Stimulated activated CD8-positive, alpha-beta memory T cell treated with anti-CD3 and anti-CD28 coated beads, Interleukin-7, amount 100 ng/mL, for 24 hours (primary cell): ENCODE measurements around the gene RTKN2.
"Not testable (repeated sequence)": the region's sequence is repeated elsewhere in the genome, so short reads cannot be mapped to it uniquely, and the experiment has no call there.

ENCODE experiments used
- DNase-seq: peaks from one replicate; pipeline ENCODE4 v3.0.0-alpha.2; 2020; ENCODE audit warnings: low read depth

The RTKN2 gene, protein sequence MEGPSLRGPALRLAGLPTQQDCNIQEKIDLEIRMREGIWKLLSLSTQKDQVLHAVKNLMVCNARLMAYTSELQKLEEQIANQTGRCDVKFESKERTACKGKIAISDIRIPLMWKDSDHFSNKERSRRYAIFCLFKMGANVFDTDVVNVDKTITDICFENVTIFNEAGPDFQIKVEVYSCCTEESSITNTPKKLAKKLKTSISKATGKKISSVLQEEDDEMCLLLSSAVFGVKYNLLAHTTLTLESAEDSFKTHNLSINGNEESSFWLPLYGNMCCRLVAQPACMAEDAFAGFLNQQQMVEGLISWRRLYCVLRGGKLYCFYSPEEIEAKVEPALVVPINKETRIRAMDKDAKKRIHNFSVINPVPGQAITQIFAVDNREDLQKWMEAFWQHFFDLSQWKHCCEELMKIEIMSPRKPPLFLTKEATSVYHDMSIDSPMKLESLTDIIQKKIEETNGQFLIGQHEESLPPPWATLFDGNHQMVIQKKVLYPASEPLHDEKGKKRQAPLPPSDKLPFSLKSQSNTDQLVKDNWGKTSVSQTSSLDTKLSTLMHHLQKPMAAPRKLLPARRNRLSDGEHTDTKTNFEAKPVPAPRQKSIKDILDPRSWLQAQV

DNA sequence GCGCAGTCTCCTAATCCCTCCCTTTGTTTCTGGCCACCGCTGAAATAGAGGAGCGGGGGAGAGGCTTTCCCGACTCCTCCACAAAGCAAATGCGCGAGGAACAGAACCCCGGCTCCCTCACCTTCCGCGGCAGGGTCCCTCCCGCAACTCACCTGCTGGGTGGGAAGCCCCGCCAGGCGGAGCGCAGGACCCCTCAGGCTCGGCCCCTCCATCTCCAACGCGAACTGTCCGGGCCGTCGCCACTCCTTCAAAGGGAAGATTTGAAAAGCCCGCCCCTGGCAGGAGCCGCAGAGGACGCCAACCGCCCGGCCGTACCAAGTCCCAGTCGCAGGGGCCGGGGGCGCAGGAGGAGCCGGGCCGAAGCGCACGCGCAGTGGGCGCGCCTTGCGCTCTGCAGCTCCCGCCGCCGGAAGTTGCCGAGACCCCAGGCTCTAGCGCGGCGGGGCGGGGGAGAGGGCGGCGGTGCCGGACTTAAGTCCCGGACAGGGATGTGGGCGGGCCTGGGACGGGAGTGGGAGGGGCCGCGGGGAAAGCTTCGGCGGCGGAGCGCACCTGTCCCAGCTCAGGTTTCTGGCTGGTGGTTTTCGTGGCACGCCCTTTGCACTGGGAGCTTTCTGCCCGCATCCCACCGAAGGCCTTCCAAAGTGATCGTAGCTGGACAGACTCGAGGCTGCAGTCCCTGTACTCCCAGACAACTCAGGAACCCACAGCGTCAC is at the start of gene RTKN2:
TSS of gene RTKN2 (minus strand) at position 446 of the 716 bp plus-strand sequence. CDS start at position 212, 234 bp downstream.
- peak; percentile 28 for DNase-seq

DNA sequence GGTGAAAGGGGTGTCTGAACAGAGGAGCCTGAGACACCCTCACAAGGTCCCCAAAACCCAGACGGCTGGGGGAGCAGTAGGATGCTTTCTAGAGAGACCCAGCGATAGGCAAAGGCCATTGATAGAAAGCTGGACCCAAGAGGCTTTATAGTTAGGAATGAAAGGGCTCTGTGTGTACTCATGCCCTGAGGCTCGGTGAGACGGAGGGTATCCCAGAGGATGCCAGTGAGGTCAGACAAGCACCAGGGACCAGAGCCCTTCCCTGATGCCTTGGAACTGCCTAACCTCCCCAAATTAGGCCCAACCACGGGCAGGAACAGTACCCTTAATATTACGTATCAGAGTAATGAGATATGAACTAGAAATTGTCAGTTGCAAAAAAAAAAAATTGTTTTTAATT is 48.6 kb upstream of the RTKN2 start:
- no peak for DNase-seq

DNA sequence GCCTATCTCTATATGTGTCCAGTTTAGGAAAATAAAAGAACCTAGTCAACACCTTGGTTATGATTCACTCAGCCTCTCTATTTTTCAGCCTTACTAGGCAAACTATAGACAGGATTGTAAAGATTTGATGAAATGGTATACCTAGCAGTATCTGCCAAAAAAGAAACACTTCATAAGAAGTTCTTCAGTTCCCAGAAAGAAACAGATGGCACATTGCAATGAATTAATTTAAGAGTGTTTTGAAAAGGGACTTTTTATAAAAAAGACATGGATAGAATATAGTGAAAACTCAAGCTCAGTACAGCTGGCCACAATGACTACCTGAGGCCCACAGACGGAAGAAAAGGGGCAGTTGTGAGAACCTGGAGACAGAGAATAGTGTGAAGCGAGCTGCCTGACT is 40.6 kb upstream of the RTKN2 start:
- DNase-seq: no peak

DNA sequence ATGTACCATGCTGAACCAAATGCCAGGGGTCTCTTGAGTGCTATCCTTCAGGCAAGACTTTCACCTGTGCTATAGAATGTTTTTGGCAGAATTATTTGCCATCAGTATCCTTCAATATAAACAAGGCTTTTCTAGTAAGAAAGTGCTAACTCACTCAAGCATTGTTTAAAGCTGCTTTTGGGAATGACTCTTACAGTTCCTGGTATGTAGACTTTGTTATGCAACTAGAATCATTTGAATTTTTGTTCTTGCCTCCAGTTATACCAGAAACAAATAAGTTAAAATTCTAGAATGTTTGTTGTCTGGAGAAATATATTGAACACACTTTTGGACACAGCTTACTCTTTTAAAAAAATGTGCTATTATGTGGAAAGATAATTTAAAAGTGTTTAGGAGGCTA is 39.5 kb upstream of the RTKN2 start:
- no peak for DNase-seq

DNA sequence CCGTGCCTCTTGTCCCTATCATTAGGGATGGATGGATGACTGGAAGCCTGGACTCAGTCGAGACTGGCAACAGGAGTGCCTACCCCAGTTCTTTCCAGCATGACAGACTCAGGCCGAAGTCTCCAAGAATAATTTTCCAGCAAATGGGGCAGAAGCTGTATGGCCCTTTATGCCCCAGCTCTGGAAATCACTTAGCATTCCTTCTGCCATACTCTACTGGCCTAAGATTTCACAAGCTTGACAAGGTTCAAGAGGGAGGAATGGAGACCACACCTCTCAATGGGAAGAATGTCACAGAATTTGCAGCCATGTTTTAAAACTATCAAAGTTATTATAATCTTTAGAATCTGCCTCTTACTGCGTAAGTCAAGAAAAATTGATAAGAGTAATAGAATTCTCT is 39.0 kb upstream of the RTKN2 start:
- DNase-seq: no peak

DNA sequence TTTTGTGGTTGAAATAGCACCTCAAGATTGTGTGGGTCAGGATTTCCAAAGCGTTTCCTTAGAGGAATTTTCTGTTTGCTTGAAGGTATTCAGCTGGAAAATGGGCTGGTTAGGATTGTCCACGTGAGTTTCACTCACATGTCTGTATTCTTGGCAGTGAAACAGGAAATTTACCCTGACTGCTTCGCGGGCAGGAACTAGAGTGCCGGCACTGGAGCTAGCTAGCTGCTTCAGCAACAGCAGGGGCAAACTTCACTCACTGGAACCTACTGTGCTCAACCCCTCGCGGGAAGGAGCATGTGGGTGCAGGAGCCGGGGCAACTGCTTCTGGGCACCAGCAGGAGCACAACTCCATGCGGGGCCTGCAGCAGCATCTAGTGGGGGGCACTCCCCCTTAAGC is 38.0 kb upstream of the RTKN2 start:
- DNase-seq: no peak

DNA sequence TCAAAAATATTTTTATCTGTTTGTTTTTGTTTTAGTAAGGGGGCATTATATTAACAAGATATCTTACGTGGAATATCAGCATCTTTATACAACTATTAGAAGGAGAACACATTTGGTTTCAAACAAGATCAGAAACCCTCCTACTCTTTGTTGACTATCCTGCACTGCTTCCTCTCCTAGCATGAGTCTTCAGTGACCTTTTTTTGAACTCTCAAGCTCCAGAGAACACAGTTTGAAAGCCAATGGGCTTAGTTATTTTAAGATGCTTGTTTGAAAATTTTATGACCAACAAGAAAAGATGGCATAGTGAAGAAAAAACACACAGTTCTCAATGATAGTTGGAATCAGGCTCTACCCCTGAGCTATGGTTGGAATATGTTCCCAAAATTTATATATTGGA is 37.2 kb upstream of the RTKN2 start:
- no peak for DNase-seq

DNA sequence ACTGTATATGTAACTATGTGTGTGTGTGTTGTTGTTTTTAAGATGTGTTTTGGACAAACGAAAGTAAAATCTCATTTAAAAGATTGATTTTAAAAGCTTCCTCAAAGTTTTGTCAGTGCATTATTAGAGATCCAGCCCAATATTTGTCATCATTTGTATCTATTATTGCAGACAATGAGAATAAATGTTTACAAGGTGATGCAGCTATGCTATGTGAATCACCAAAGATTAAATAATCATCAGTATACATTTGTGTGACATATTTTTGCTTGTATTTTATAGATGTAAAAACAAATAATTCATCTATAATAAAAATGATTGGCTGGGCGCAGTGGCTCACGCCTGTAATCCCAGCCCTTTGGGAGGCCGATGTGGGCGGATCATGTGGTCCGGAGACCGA is 35.3 kb upstream of the RTKN2 start:
- DNase-seq: no peak

DNA sequence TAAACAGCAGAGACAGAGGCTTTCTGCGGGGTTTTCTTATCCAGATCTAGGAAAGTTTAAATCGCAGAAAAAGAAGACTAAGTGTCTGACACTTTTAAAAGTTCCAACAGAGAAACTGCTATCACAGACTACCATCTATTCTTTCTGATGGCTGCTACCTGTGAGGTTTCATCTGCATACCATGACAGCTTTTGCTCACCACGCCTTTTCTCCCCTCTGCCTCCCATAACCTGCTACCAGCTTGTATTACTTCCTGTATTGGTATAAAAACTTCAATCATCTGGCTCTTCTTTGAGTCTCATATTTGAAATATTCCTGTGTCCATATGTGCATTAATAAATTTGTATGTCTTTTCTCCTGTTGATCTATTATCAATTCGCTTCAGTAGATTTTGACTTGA is 34.1 kb upstream of the RTKN2 start:
- no peak for DNase-seq

DNA sequence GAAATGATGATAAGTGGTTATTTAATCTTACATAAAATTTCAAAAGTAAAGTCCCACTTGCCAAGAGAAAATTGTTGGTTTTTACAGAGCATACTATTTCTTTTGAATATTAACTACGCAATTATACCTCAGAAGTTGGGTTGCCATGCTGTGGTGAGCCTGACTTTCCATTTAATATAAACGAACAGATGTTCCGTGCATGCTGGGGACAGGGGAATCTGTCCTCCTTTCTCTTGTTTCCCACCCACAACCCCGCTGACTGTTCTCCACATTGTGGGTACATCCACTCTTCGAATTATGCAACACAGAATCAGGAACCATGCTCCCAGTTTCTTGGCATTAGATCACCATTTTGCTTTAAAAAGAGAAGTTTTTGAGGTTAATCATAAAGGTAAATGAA is 29.2 kb upstream of the RTKN2 start:
- no peak for DNase-seq

DNA sequence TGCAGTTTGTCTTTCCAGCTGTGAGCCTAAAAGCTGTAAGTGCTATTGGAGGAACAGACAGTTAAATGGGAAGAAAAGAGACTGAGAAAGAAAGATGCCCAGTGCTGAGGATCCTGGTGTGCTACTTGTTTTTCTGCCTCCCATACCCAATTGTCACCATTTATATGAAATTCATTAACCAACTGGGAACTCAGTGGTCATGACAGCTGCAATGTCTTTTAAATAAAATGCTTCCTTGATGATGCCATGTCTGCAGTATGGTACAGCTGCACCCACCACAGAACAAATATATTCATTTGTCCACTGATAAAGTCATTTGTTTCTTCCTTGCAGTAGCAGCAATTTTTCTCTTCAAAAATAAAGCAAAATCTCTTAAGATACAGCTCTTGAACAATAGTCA is 15.6 kb upstream of the RTKN2 start:
- no peak for DNase-seq

DNA sequence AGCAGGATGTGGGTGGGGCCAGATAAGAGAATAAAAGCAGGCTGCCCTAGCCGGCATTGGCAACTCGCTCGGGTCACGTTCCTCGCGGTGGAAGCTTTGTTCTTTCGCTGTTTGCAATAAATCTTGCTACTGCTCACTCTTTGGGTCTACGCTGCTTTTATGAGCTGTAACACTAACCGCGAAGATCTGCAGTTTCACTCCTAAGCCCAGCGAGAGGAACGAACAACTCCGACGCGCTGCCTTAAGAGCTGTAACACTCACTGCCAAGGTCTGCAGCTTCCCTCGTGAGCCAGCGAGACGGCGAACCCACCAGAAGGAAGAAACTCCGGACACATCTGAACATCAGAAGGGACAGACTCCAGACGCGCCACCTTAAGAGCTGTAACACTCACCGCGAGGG is 12.7 kb upstream of the RTKN2 start:
- DNase-seq: not testable (repeated sequence)

DNA sequence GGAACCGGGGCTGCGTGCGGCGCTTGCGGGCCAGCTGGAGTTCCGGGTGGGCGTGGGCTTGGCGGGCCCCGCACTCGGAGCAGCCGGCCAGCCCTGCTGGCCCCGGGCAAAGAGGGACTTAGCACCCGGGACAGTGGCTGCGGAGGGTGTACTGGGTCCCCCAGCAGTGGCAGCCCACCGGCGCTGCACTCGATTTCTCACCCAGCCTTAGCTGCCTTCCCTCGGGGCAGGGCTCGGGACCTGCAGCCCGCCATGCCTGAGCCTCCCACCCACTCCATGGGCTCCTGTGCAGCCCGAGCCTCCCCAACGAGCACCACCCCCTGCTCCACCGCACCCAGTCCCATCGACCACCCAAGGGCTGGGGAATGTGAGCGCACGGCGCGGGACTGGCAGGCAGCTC is 11.7 kb upstream of the RTKN2 start:
- not testable (repeated sequence) for DNase-seq

DNA sequence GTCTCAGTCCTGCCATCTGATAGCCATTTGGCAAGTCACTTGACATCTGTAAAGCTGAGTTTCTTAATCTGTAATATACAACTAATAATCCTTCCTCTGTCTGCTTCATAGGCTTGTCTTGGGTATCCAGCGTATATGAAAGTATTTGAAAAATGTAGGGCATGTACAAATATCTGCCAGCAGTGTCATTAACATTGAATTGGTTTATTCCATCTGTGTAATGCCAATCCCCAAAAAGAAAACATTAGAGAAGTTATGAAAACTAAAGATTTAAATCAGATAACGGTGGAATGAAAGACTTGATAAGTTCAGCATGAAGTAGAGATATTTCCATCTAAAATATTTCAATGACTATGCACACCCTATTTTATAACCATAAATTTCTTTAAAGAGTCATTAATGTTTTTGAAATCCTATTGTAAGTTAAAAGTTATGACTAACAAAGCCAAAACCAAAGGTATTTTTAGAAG is 9.8 kb upstream of the RTKN2 start:
- no peak for DNase-seq

DNA sequence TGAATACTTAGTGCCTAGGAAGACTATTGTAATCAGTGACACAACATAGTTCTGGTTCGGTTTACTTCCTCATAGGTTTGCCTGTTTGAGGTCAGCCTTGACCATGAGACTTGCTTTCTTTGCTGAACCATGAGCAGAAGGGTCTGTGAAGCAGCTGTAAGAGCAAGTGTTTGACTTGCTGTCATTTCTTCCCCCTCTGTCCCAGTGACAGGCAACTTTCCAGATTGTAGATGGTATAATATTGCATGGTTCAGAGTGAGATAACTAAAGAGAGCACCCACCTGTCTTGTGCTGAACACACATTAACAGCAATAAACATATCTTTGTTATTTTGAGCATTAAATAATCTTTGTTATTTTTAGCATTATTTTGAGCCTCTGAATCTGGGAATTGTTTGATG is 9.3 kb upstream of the RTKN2 start:
- no peak for DNase-seq

DNA sequence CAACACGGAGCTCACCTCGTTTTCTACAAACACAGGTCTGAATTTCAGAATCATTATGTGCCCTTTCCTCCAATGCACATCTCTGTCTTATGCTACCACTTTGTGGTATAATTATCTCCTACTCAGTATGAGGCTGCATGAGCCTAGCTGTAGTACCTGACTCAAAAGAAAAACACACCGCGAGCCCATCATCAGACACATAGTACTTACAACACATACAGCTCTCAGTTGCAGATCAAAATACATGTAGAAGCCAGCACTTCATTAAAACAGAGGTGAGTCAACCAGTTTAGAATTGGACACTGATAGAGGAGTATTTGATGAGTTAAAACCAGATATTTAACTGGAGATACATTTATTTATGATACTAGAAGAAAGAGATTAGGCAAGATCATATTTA is 1.4 kb upstream of the RTKN2 start:
- no peak for DNase-seq

DNA sequence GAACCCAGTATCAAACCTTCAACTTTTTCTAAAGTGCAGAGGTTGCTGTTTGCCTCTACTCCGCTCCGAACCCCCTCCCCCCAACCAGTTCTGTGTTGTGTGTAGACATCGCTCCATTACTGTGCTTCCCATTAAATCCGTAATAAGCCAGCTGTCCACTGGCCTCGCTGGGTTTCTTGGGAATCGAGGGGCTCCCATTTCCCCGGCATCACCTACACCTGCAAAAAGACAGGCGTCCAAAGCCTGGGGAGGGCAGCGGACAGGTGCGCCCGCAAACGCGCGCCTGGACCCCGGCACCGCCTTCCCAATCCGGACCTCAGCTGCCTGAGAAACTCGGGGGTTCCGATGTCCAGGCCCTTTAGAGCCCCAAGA is 631 bp downstream of the RTKN2 start:
- no peak for DNase-seq

DNA sequence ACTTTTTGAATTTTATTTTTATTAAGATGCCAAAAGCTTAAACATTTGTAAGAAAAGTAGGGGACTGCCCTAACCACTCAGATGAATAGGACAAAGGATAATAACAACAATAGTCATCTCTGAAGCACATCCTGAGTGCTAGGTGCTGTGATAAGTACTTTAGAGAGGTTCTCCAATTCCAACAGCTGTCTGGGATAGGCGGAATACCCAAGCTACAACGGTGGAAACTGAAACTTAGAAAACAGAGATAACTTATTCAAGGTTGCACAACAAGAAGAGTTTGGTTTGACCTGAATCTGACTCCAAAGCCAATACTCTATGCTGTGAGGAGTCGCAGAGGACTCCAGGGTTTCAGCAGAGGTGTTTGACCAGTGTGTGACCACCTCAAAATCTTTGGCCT is 2.0 kb downstream of the RTKN2 start:
- DNase-seq: no peak

DNA sequence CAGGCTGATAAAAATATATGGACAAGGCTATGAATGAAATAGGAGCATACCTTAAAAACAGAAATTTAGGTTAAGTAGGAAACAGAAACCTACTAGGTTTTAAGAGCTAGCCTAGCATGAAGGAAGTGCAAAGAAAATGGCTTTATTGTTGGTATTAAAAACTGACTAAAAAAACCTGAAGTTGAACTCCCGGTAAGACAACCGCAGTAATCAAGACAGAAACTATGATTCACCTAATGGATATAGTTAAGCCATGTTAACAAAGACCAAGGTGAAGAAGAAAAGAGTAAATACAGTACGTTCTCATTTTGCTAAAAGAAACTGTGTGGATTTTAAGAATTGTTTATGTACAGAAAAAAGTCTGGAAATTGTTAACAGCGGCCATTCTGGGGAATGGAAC is 2.5 kb downstream of the RTKN2 start:
- DNase-seq: no peak

DNA sequence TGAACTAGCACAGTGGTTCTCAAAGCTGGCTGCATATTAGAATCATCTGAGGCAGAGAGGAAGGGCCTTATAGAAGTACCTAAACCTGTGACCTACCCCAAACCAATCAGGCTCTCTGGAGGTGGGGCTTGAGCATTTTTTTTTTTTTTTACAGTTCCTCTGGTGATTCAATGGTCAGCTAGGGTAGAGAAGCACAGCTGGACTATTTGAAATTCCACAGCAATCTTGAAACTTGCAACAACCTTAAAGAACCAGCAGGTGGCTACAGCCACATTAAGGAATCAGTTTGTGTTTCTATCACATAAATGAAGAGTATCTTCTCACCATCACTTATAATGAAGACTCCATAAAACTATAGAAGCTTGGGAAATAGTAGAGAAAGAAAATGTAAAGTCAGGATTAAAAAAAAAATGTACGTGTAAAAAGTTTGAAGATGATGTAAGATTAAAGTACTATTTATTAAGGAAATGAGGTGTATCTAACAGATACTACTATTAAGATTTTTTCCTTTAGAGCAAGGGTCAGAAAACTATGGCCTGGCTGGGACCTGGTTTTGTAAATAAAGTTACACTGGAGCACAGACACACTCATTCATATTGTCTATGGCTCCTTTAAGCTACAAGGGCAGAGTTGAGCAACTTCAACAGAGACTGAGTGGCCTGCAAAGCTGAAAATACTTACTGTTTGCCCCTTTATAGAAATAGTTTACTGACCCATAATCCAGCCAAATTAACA is 3.8 kb downstream of the RTKN2 start:
- DNase-seq: no peak

DNA sequence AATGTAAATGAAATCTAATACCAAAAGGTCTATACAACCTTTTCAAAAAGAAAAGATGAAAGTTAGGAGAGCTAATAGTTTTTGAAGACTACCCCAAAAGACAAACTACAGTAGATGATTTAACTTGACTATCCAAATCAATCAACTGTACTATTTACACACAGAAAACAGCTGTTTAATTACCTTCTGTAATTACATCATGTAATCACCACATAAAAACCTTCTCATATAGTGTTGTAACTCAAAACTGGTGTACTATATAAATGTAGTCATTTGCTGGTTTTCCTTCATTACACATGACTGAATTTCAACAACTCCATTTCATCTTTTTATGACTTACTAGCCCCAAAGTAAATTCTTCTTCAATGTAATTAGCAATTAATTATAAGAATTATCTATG is 4.5 kb downstream of the RTKN2 start:
- no peak for DNase-seq

DNA sequence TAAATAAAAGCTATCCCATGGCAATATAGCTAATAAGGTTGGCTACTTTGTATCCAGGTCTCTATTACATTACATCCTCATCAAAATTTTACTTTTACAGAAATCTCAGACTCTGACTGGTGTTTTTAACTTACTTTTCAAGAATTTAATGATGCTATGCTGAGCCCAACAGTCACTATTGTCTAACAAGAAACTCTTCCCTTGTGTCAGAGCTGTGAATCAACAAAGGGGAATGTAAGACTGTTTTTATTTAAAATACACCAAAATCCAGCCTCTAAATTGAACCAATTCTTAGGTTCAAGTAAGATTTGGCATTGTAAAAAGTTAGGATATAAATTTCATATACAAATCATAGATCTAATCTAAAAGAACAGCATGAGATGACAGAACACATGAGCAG is 7.0 kb downstream of the RTKN2 start:
- DNase-seq: no peak

DNA sequence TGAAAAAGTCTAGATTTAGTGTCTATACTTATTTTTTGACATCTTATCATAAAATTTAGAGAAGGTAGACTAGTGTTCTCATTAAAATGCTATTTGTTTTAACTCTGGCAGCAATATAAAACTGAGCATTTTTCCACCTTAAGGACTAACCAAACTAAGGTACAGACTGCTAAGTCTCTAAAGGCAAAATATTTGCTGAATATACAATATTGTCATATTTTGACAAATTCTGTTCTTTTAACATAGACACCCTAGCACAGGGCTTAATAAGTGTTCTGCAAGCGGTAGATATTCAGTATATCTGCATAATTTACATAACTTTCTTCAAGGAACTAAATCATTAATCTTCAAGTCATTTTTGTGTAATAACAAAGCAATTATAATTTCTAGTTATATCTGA is 8.6 kb downstream of the RTKN2 start:
- no peak for DNase-seq
